GM18858 (cell line): Measurements from ENCODE around the gene ZBTB1.
A peak's percentile ranks its signal among the peaks of the same experiment; 100 is the strongest.
"Not testable (repeated sequence)": the region's sequence is repeated elsewhere in the genome, so short reads cannot be mapped to it uniquely, and the experiment has no call there.

Experiments
- ATAC-seq: cut with Tn5 transposase; IDR thresholded peaks from one replicate; pipeline ENCODE4 v1.9.1; 2021; ENCODE audit not compliant: unreplicated experiment

The ZBTB1 gene

GRCh38 chr14:64522591-64523355 is 18.2 kb downstream of the ZBTB1 start:
- ATAC-seq = no peak

- no peak for ATAC-seq
These were observed 20.8 kb downstream of the ZBTB1 start for GRCh38 chr14:64525354-64525753.

- ATAC-seq = no peak
These were observed 27.0 kb downstream of the ZBTB1 start for GRCh38 chr14:64531567-64531966.

- no peak for ATAC-seq
These were observed 32.1 kb downstream of the ZBTB1 start for GRCh38 chr14:64536488-64537245.

- ATAC-seq = peak; percentile 91
These were observed 35.9 kb downstream of the ZBTB1 start, which contains the start of gene HSPA2 for GRCh38 chr14:64540208-64541202. Gene HSPA2, plus strand, starts transcription at chr14:64540741. Its CDS starts 109 bp downstream, at chr14:64540850.

- no peak for ATAC-seq
These were observed 36.8 kb downstream of the ZBTB1 start for GRCh38 chr14:64541261-64541971.

- ATAC-seq = no peak
These were observed 37.6 kb downstream of the ZBTB1 start for GRCh38 chr14:64541972-64542835.

- ATAC-seq = no peak
These were observed 38.2 kb downstream of the ZBTB1 start for GRCh38 chr14:64542836-64543201.

GRCh38 chr14:64544607-64545312 is 40.2 kb downstream of the ZBTB1 start:
- no peak for ATAC-seq

- ATAC-seq = no peak
These were observed 44.4 kb downstream of the ZBTB1 start for GRCh38 chr14:64549016-64549415.

- no peak for ATAC-seq
These were observed 45.4 kb downstream of the ZBTB1 start, which contains the start of gene PPP1R36 for GRCh38 chr14:64549791-64550620. Gene PPP1R36, plus strand, starts transcription at chr14:64549961. Its CDS starts 37 bp downstream, at chr14:64549998.

GRCh38 chr14:64550621-64551333 is 46.2 kb downstream of the ZBTB1 start:
- no peak for ATAC-seq

- ATAC-seq = no peak
These were observed 50.0 kb downstream of the ZBTB1 start for GRCh38 chr14:64554556-64554955.

GRCh38 chr14:64556526-64556925 is 52.0 kb downstream of the ZBTB1 start:
- ATAC-seq = no peak

GRCh38 chr14:64558216-64558615 is 53.6 kb downstream of the ZBTB1 start:
- ATAC-seq = not testable (repeated sequence)

- no peak for ATAC-seq
These were observed 57.1 kb downstream of the ZBTB1 start for GRCh38 chr14:64561631-64562030.

GRCh38 chr14:64562436-64562835 is 57.9 kb downstream of the ZBTB1 start:
- ATAC-seq = no peak
